ENCODE results near the gene VIPR1. TPM values are rescaled to one million over a fixed set of nuclear protein-coding genes. Genes with fewer than 3 reads are reported as not detected.

Gene VIPR1
- total RNA-seq, 4 donors from 2014 or later: 3.6 to 94.6 (median 14.3) TPM

- TF ChIP-seq CTCF (IDR thresholded peaks at IDR 0.05; ENCODE audit: low read depth): no peak
Observed at GRCh38 chr3:42557854-42558253, 55.4 kb downstream of the VIPR1 start.

DNA sequence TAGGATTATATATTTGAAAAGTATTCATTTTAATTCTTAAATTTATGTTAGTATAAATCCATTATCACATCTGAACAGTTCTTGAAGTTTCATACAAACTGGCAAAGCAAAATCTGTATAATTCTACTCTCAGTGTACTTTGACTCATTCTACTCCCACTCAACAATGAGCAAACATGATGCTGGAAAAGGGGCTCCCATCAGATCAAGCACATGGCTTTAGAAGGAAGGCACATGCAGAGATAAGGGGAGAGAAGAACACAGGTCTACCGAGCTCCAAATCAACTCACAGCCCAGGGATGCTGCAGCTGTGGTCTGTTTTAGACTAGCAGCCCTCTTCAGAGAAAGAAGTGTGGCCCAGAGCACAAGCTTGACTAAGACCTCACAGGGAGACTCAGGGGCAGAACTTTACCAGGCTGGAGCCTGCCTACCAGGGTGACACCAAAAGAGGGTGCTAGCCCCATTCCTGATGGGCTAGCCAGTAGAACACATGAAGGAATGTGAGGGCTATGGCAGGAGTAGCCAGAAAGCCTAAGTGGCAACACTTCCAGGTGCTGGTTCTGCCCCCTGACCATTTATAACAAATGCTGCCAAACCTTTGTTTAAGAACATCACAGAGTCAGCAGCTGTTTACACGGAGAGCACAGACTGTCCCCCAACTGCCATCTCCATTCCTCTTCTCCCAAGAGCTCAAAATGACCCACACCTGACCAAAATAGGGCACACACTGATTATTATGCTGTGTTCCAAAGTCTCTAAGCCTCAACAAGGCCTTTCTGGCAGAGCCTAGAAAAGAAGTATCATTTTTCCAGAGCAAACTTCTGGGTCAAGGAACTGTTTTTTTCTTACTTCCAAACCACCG lies 59.8 kb downstream of the VIPR1 start:
- no peak for TF ChIP-seq CTCF (IDR thresholded peaks at IDR 0.05; ENCODE audit: low read depth)

DNA sequence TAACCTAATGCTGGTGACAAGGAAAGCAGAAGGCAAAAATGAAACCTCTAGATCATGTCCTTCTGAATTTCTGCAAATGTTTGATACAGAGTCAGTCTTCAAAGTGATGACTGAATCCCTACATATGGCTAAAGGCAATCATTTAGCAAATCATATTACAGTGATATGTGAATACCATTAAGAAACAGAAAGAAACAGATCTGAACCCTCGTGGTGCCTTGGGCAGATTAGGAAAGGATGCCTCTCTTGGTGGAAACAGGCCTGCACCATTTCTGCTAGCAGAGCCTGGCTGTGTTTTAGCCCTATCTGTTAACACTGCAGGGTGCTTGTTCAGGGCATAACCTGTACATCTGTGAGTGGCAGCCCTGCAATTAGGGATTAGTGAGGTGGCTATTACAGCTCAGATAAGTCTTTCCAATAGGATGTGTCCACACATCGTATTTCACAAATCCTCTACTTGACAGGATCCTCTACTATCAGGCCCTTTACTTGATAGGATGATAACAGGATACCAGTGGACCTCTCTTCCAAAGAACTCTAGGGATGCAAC lies 67.2 kb downstream of the VIPR1 start:
- no peak for TF ChIP-seq CTCF (IDR thresholded peaks at IDR 0.05; ENCODE audit: low read depth)

DNA sequence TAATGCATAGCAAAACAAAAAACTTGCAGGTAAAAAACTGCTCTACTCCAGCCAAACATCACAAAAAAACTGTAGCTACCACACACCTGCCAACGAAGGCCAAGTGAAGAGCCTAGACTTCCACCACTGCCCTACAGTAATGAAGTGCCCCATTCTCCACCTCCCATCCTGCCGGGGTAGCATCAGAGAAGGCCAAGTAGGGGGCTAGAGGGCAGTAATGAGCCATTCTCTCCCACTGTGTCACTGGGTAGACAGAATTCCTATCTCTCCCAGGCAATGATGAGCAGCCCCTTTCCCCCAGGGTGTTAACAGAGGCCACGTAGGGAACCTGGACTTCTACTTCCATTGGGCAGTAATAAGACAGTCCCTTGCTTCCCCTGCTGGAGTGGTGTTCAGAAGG lies 69.8 kb downstream of the VIPR1 start:
- TF ChIP-seq CTCF (IDR thresholded peaks at IDR 0.05; ENCODE audit: low read depth): no peak

GRCh38 chr3:42575137-42575741 lies 72.8 kb downstream of the VIPR1 start:
- no peak for TF ChIP-seq CTCF (IDR thresholded peaks at IDR 0.05; ENCODE audit: low read depth)

DNA sequence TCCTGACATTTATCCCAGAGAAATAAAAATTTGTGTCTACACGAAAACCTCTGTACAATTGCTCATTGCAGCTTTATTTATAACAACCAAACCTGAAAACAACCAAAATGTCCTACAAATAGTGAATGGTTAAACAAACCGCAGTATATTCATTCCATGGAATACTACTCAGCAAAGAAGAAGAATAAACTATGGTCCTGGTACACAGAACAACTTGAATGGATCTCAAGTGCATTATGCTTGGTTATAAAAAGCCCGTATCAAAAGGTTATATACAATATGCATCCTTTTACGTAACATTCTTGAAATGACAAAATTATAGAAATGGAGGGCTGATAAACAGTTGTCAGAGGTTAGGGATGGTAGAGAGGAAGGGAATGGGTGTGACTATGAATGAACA lies 75.6 kb downstream of the VIPR1 start:
- no peak for TF ChIP-seq CTCF (IDR thresholded peaks at IDR 0.05; ENCODE audit: low read depth)

GRCh38 chr3:42581400-42581708 lies 78.9 kb downstream of the VIPR1 start:
- no peak for TF ChIP-seq CTCF (IDR thresholded peaks at IDR 0.05; ENCODE audit: low read depth)
